ENCODE results near the gene LEAP2. TPM values are rescaled to one million over a fixed set of nuclear protein-coding genes. Genes with fewer than 3 reads are reported as not detected.

The LEAP2 gene
- total RNA-seq, 1 donor from 2014 or later, result 3.3 TPM

GRCh38 chr5:132830436-132831094, 42.9 kb upstream of the LEAP2 start, which contains the start of gene SHROOM1:
SHROOM1 (minus strand) TSS chr5:132830647; CDS start chr5:132826140, 4,507 bp downstream.
- peak within 1 kb of the TSS; percentile 41 for H3K27ac Mint-ChIP-seq
- peak; percentile 50 for ATAC-seq (ENCODE audit: low read depth)
- H3K9me3 Mint-ChIP-seq, result no peaks in the 10 kb centered on the region
- no peaks in the 10 kb centered on the region for H3K36me3 Mint-ChIP-seq (ENCODE audit: low read depth)
- H3K27me3 Mint-ChIP-seq, result peaks cover 22% of the 10 kb centered on the region
- intact Hi-C loops (cut with micrococcal nuclease), result loop anchor here (1.0 to 2.0 kb wide), 3 partner anchors 18 to 53 kb away; partner anchors contain the start of genes GDF9, SOWAHA and UQCRQ
- peaks cover 14% of the 10 kb centered on the region for H3K4me1 Mint-ChIP-seq
- POLR2A ChIA-PET, result interaction anchor here (1.7 kb wide), 1 partner anchor 53 kb away, joined by 5 read pairs; no protein-coding TSS in a partner anchor
- peak within 1 kb of the TSS; percentile 91 for H3K4me3 Mint-ChIP-seq
- CTCF ChIA-PET, result interaction anchor here (0.6 to 1.3 kb wide), 3 partner anchors 36 to 446 kb away, joined by 3 to 8 read pairs (median 4); partner anchors contain the start of genes GDF9 and UQCRQ
- peak; percentile 48 for DNase-seq
- TF ChIP-seq CTCF (IDR thresholded peaks at IDR 0.05), result no peak

- no peak for TF ChIP-seq CTCF (IDR thresholded peaks at IDR 0.05)
- Mint-ChIP-seq H3K4me3 (peak overlapping the region; percentile 75), H3K4me1 (peaks cover 14% of the 10 kb centered on the region), H3K27ac (no peak overlapping the region), H3K27me3 (peaks cover 22% of the 10 kb centered on the region), H3K9me3 (peaks cover 2% of the 10 kb centered on the region), H3K36me3 (ENCODE audit: low read depth) (no peaks in the 10 kb centered on the region)
- POLR2A ChIA-PET, result interaction anchor here (1.7 kb wide), 1 partner anchor 52 kb away, joined by 5 read pairs; no protein-coding TSS in a partner anchor
- ATAC-seq (ENCODE audit: low read depth) (no peak), DNase-seq (no peak)
- intact Hi-C loops (cut with micrococcal nuclease), result loop anchor here (2.0 kb wide), 1 partner anchor 18 kb away; the partner anchor contains the start of gene SOWAHA
- CTCF ChIA-PET, result interaction anchor here (1.3 kb wide), 1 partner anchor 52 kb away, joined by 8 read pairs; no protein-coding TSS in a partner anchor
Observed at GRCh38 chr5:132831095-132831860, 42.2 kb upstream of the LEAP2 start.

GRCh38 chr5:132832612-132833011, 40.9 kb upstream of the LEAP2 start:
- Mint-ChIP-seq H3K27ac (no peak overlapping the region), H3K27me3 (peaks cover 11% of the 10 kb centered on the region), H3K4me3 (no peak overlapping the region), H3K9me3 (peaks cover 2% of the 10 kb centered on the region), H3K4me1 (peaks cover 14% of the 10 kb centered on the region), H3K36me3 (ENCODE audit: low read depth) (no peaks in the 10 kb centered on the region)
- ChIA-PET CTCF (interaction anchor here (2.0 kb wide), 1 partner anchor 51 kb away, joined by 4 read pairs; no protein-coding TSS in a partner anchor), POLR2A (no interaction called here)
- ATAC-seq (ENCODE audit: low read depth) (no peak), DNase-seq (no peak)
- TF ChIP-seq CTCF (IDR thresholded peaks at IDR 0.05), result no peak
- intact Hi-C loops (cut with micrococcal nuclease), result no loop called here

GRCh38 chr5:132834057-132834456, 39.4 kb upstream of the LEAP2 start:
- no peak for DNase-seq
- Mint-ChIP-seq H3K9me3 (peaks cover 2% of the 10 kb centered on the region), H3K36me3 (ENCODE audit: low read depth) (no peaks in the 10 kb centered on the region), H3K4me3 (no peak overlapping the region), H3K27me3 (peaks cover 3% of the 10 kb centered on the region), H3K4me1 (peaks cover 13% of the 10 kb centered on the region), H3K27ac (no peak overlapping the region)
- ChIA-PET POLR2A (no interaction called here), CTCF (interaction anchor here (0.6 to 2.5 kb wide), 3 partner anchors 13 to 284 kb away, joined by 3 to 9 read pairs (median 4); no protein-coding TSS in a partner anchor)
- intact Hi-C loops (cut with micrococcal nuclease), result no loop called here
- TF ChIP-seq CTCF (IDR thresholded peaks at IDR 0.05), result no peak
- no peak for ATAC-seq (ENCODE audit: low read depth)

GRCh38 chr5:132836852-132837251, 36.6 kb upstream of the LEAP2 start:
- Mint-ChIP-seq H3K36me3 (ENCODE audit: low read depth) (no peaks in the 10 kb centered on the region), H3K27ac (no peak overlapping the region), H3K27me3 (no peaks in the 10 kb centered on the region), H3K4me1 (no peaks in the 10 kb centered on the region), H3K4me3 (no peak overlapping the region), H3K9me3 (peaks cover 2% of the 10 kb centered on the region)
- no peak for ATAC-seq (ENCODE audit: low read depth)
- ChIA-PET POLR2A (no interaction called here), CTCF (no interaction called here)
- intact Hi-C loops (cut with micrococcal nuclease), result no loop called here
- no peak for DNase-seq
- TF ChIP-seq CTCF (IDR thresholded peaks at IDR 0.05), result no peak

All from activated B cell treated with CpG ODN at 0.5 μM for 24 hours (primary cell).